ENCODE measurements around the gene RAPGEF3.

RAPGEF3 gene

DNA sequence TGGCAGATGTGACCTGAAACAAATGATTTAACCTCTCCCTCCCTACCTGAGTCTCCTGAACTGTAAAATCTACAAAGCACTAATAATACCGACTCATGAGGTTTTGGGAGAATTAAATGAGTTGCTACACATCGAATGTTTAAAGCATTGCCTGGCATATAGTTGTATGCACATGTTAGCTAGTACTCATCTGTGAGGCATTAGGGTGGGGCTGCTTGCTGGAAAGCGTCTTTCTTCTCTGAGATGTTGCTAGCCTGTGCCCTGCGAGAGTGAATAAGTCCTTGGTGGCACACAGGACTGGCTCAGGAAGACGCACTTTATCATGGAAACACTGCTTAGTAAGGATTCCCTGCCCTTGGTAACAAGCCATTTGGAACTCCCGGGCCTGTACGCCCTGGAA is 6.1 kb downstream of the RAPGEF3 start:
- TF ChIP-seq, protein P1, sequence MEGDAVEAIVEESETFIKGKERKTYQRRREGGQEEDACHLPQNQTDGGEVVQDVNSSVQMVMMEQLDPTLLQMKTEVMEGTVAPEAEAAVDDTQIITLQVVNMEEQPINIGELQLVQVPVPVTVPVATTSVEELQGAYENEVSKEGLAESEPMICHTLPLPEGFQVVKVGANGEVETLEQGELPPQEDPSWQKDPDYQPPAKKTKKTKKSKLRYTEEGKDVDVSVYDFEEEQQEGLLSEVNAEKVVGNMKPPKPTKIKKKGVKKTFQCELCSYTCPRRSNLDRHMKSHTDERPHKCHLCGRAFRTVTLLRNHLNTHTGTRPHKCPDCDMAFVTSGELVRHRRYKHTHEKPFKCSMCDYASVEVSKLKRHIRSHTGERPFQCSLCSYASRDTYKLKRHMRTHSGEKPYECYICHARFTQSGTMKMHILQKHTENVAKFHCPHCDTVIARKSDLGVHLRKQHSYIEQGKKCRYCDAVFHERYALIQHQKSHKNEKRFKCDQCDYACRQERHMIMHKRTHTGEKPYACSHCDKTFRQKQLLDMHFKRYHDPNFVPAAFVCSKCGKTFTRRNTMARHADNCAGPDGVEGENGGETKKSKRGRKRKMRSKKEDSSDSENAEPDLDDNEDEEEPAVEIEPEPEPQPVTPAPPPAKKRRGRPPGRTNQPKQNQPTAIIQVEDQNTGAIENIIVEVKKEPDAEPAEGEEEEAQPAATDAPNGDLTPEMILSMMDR (IDR thresholded peaks at IDR 0.05; ENCODE audit: insufficient read depth, low read length) = no peak
- TF ChIP-seq REST (IDR thresholded peaks at IDR 0.05; ENCODE audit: insufficient replicate concordance, low read depth) = no peak
- TF ChIP-seq GABPA (IDR thresholded peaks at IDR 0.05; ENCODE audit: low read depth) = no peak
- TF ChIP-seq POLR2AphosphoS5 (IDR thresholded peaks at IDR 0.05; ENCODE audit: low read depth) = no peak
- TF ChIP-seq SPI1 (IDR thresholded peaks at IDR 0.05; ENCODE audit: borderline replicate concordance, low read depth) = no peak
- DNase-seq (ENCODE audit: low read depth in 1 of 2, low spot score in 1 of 2) = no peak
- no peak overlapping the region for H3K27ac ChIP-seq (replicated peaks)
- H3K4me3 ChIP-seq (replicated peaks; ENCODE audit: insufficient read depth, low read length) = no peak overlapping the region
- H3K27me3 ChIP-seq (ENCODE audit: insufficient read depth, poor library complexity, severe bottlenecking) = no peaks in the 10 kb centered on the region

GRCh38 chr12:47752121-47752520 is 6.6 kb downstream of the RAPGEF3 start:
- TF ChIP-seq REST (IDR thresholded peaks at IDR 0.05; ENCODE audit: insufficient replicate concordance, low read depth) = no peak
- no peak for TF ChIP-seq POLR2AphosphoS5 (IDR thresholded peaks at IDR 0.05; ENCODE audit: low read depth)
- H3K4me3 ChIP-seq (replicated peaks; ENCODE audit: insufficient read depth, low read length) = no peak overlapping the region
- H3K27ac ChIP-seq (replicated peaks) = no peak overlapping the region
- DNase-seq (ENCODE audit: low read depth in 1 of 2, low spot score in 1 of 2) = no peak
- no peaks in the 10 kb centered on the region for H3K27me3 ChIP-seq (ENCODE audit: insufficient read depth, poor library complexity, severe bottlenecking)

DNA sequence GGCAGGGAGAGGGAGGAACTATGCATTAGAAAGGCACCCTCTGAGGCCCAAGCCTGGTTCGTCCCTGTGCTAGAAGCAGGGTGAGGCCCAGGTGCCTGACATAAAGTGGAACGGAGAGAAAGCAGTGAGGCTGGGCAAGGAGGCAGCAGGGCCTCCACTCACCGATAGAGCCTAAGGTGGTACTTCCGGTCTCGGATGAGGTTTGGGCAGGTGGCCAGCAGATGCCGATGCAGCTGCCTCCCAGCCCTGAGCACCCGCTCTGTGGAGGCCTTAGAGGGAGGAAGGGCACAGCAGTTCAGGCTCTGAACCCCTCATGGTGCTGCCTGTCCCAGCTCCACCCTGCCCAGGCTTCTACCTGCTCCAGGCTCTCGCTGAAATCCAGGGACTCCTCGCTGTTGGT is 7.1 kb downstream of the RAPGEF3 start:
- DNase-seq (ENCODE audit: low read depth in 1 of 2, low spot score in 1 of 2) = no peak
- no peaks in the 10 kb centered on the region for H3K27me3 ChIP-seq (ENCODE audit: insufficient read depth, poor library complexity, severe bottlenecking)
- H3K27ac ChIP-seq (replicated peaks) = no peak overlapping the region

DNA sequence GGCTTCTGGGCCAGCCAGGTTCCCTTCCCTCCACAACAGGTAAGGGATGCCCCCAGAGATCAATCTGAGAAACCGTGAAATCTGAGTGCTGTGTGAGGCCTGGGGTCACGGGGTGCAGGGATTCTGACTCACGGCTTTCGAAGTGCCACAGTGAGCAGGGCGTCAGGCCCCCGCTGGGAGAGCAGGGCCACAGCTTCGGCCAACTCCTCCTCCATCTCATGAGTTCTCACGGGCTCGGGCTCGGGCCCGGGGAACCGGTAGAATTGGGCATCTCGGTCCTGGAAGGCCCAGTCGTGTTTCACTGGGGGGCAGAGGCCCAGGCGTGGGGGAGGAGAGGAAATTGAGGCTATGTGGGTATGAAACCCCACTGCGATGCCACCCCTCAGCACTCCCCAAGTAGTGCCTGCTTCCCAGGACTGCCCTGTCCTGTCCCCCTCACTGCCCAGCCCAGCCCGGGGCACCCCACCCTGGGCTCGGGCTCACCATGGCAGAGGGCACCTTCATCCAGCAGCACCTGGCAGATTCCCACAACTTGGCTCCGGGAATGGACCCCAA is 7.7 kb downstream of the RAPGEF3 start:
- no peaks in the 10 kb centered on the region for H3K27me3 ChIP-seq (ENCODE audit: insufficient read depth, poor library complexity, severe bottlenecking)
- TF ChIP-seq POLR2AphosphoS5 (IDR thresholded peaks at IDR 0.05; ENCODE audit: low read depth) (no peak), GABPA (IDR thresholded peaks at IDR 0.05; ENCODE audit: low read depth) (no peak), REST (IDR thresholded peaks at IDR 0.05; ENCODE audit: insufficient replicate concordance, low read depth) (no peak), SPI1 (IDR thresholded peaks at IDR 0.05; ENCODE audit: borderline replicate concordance, low read depth) (no peak)
- TF ChIP-seq, protein P1 (IDR thresholded peaks at IDR 0.05; ENCODE audit: insufficient read depth, low read length) = no peak
- DNase-seq (ENCODE audit: low read depth in 1 of 2, low spot score in 1 of 2) = no peak
- no peak overlapping the region for H3K4me3 ChIP-seq (replicated peaks; ENCODE audit: insufficient read depth, low read length)
- no peak overlapping the region for H3K27ac ChIP-seq (replicated peaks)

More for the DNA sequence above, 7.1 kb downstream of the RAPGEF3 start:
- H3K4me3 ChIP-seq (replicated peaks; ENCODE audit: insufficient read depth, low read length) = no peak overlapping the region
- TF ChIP-seq POLR2AphosphoS5 (IDR thresholded peaks at IDR 0.05; ENCODE audit: low read depth) = no peak
- no peak for TF ChIP-seq SPI1 (IDR thresholded peaks at IDR 0.05; ENCODE audit: borderline replicate concordance, low read depth)

All from HL-60 (cell line).